GM11168 (cell line): ENCODE results near the gene TOMM20.

ENCODE experiments used
- in situ Hi-C: fragments of 300-500 bp; cut with MboI; formaldehyde crosslinking; loops from one replicate; pipeline ENCODE4 v1.12.0; 2022; ENCODE audit warnings: low sequenced_read_pairs; ENCODE audit not compliant: unreplicated experiment

The TOMM20 gene

GRCh38 chr1:235105051-235106043, 23.3 kb downstream of the TOMM20 start:
- in situ Hi-C loops: no loop called here

- in situ Hi-C loops: no loop called here
Observed at GRCh38 chr1:235102993-235103411, 25.6 kb downstream of the TOMM20 start.

- in situ Hi-C loops: no loop called here
Observed at GRCh38 chr1:235102259-235102582, 26.4 kb downstream of the TOMM20 start.

GRCh38 chr1:235101558-235102258, 26.9 kb downstream of the TOMM20 start:
- in situ Hi-C loops: no loop called here

DNA sequence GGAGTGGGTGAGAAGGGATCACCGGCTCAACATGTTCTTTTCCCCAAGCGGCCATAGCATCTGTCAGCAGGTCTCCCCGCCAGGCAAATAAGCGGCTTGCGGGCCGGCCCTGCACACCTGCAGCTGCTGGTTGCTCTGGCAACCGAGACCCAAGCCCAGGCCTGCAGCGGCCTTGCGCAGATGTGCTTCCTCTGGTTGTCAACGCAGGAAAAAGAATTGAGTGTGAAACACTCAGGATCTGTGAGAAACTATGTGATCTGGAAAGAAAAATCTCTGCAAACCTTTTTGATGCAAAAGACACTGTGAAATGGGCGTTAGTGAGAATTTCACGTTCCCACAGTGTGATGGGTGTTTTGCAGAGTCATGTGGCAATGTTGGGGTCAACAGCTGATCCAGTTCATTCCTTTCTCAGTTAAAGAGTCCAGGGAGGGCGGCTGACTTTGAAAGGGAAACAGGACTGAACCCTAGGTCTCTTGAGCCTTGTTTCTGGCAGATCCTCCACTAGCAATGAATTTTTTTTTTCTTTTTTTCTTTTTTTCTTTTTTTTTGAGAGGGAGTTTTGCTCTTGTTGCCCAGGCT, 28.4 kb downstream of the TOMM20 start:
- in situ Hi-C loops: no loop called here

GRCh38 chr1:235098991-235099390, 29.6 kb downstream of the TOMM20 start:
- in situ Hi-C loops: loop anchor here (10.0 to 25.0 kb wide), 2 partner anchors 316 to 337 kb away; no protein-coding TSS in a partner anchor

- in situ Hi-C loops: loop anchor here (10.0 to 25.0 kb wide), 2 partner anchors 316 to 336 kb away; no protein-coding TSS in a partner anchor
Observed at GRCh38 chr1:235098547-235098946, 30.1 kb downstream of the TOMM20 start.

- in situ Hi-C loops: loop anchor here (10.0 to 25.0 kb wide), 2 partner anchors 317 to 335 kb away; no protein-coding TSS in a partner anchor
Observed at GRCh38 chr1:235097501-235097900, 31.1 kb downstream of the TOMM20 start.

DNA sequence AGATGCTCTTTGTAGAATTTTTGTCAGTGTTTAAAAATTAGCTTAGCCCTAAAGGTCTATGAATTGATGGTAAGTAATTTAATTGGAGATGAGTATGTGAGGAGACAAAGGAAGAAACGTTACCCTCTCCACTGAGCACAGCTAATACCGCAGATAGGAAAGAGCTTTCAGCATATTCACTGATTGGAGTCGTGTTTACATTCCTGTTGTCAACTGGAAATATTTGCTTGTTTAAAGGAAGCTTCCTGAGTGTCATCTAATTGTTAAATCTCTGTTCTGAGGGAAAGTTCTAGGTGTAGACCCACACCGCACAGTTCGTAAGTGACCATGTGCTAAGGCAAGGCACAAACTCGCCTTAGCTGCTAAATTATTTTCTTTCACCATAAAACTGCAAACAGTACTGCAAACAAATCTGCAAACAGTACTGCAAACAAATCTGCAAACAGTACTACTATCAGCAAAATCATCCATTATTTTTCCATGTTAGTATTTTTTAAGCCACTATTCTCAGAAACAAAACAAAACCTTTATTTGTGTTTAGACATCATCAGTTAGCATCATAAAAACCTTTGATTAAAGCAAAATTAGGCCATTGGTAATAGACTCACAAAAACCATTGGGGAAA, 32.6 kb downstream of the TOMM20 start:
- in situ Hi-C loops: loop anchor here (10.0 to 25.0 kb wide), 2 partner anchors 319 to 334 kb away; no protein-coding TSS in a partner anchor

DNA sequence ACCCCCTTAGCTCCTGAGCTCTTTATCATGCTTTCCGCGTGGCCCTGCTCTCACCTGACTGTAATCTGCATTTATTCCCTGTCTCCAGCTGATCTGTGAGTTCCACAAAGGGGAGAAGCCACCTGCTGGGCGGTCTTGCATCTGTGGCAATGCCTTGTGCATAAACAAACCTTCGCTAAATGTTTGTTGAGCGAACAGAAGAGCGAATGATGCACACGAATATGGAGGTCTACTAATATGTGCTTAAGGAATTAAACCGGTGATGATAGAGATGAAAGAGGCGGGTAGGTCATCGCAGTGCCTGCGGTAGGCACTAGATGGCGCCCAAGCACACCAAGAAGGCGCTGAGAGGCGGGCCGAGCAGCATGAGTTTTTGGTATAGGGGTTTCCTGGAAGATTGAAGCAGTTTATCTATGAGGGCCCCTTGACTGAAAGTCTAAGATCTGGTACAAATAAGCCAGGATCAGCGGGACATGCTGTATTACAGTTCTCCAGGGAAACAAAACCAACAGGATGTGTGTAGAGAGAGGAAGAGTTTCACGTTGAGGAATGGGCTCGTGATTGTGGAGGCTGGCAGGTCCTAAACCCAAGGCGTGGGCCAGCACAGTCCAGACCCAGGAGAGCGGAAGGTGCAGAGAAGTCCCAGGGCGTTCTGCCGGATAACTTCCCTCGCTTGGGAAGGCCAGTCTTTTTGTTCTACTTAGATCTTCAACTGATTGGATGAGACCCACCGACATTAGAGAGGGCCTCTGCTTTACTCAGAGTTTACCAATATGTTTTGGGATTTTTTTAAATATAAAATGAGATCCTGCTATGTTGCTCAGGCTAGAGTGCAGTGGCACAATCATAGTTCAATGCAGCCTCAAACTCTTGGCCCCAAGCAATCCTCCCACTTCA, 34.7 kb downstream of the TOMM20 start:
- in situ Hi-C loops: loop anchor here (10.0 to 25.0 kb wide), 2 partner anchors 321 to 332 kb away; no protein-coding TSS in a partner anchor

- in situ Hi-C loops: loop anchor here (10.0 to 25.0 kb wide), 2 partner anchors 322 to 331 kb away; no protein-coding TSS in a partner anchor
Observed at GRCh38 chr1:235093013-235093695, 35.5 kb downstream of the TOMM20 start.

- in situ Hi-C loops: loop anchor here (10.0 to 25.0 kb wide), 2 partner anchors 322 to 330 kb away; no protein-coding TSS in a partner anchor
Observed at GRCh38 chr1:235092415-235092814, 36.2 kb downstream of the TOMM20 start.

GRCh38 chr1:235092045-235092406, 36.6 kb downstream of the TOMM20 start:
- in situ Hi-C loops: loop anchor here (10.0 to 25.0 kb wide), 2 partner anchors 323 to 330 kb away; no protein-coding TSS in a partner anchor

GRCh38 chr1:235091319-235092044, 37.2 kb downstream of the TOMM20 start:
- in situ Hi-C loops: loop anchor here (10.0 to 25.0 kb wide), 2 partner anchors 323 to 329 kb away; no protein-coding TSS in a partner anchor

- in situ Hi-C loops: loop anchor here (10.0 to 25.0 kb wide), 2 partner anchors 324 to 328 kb away; no protein-coding TSS in a partner anchor
Observed at GRCh38 chr1:235090406-235091069, 38.1 kb downstream of the TOMM20 start.

DNA sequence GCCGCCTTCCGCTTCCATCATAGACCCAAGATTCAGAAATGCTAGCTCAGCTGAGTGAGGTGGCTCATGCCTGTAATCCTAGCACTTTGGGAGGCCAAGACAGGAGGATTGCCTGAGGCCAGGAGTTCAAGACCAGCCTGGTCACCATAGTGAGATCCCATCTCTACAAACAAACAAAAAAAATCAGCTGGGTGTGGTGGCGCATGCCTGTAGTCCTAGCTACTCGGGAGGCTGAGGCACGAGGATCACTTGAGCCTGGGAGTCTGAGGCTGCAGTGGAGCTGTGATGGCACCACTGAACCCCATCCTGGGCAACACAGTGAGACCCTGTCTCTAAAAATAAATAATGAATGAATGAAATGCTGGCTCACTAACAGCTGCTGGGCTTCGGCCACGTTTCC, 39.7 kb downstream of the TOMM20 start:
- in situ Hi-C loops: loop anchor here (5.0 to 25.0 kb wide), 2 partner anchors 327 to 592 kb away; no protein-coding TSS in a partner anchor

- in situ Hi-C loops: loop anchor here (5.0 to 25.0 kb wide), 2 partner anchors 326 to 591 kb away; no protein-coding TSS in a partner anchor
Observed at GRCh38 chr1:235088430-235088829, 40.2 kb downstream of the TOMM20 start.
